Measurements from ENCODE around the gene DIAPH3. TPM values are rescaled to one million over a fixed set of nuclear protein-coding genes. Genes with fewer than 3 reads are reported as not detected.

DIAPH3 gene
- total and polyA plus RNA-seq, 2 of the 8 experiments (the other 6 are each of a cell fraction or from before 2014, with no cell fraction given) = 8.0 to 30.8 TPM

GRCh38 chr13:60121337-60121687 lies 42.4 kb downstream of the DIAPH3 start (continued):
- TF ChIP-seq ATF3 (IDR thresholded peaks at IDR 0.05; ENCODE audit: insufficient read depth, low read depth, low read length) (no peak), SIX5 (IDR thresholded peaks at IDR 0.05; ENCODE audit: low read depth, low read length) (no peak), SP1 (IDR thresholded peaks at IDR 0.05; ENCODE audit: low read depth, low read length) (no peak), CHD1 (IDR thresholded peaks at IDR 0.05; ENCODE audit: low read depth, low read length) (no peak), SP2 (IDR thresholded peaks at IDR 0.05; ENCODE audit: low read length) (no peak), TAF1 (IDR thresholded peaks at IDR 0.05; ENCODE audit: low read depth, low read length) (no peak)

Measured in H1 (cell line).